Erythroblast (primary cell): ENCODE data around the gene KIAA1671.

Experiments used
- GATA1 ChIP-seq: IDR thresholded peaks from 2 replicates; pipeline ENCODE4 v1.6.1; 2011; ENCODE audit warnings: low read depth, mild to moderate bottlenecking, control low read depth, low read length, moderate library complexity
- POLR2A ChIP-seq: IDR thresholded peaks from 2 replicates; pipeline ENCODE4 v1.6.1; 2011; ENCODE audit warnings: mild to moderate bottlenecking, low read length

DNA sequence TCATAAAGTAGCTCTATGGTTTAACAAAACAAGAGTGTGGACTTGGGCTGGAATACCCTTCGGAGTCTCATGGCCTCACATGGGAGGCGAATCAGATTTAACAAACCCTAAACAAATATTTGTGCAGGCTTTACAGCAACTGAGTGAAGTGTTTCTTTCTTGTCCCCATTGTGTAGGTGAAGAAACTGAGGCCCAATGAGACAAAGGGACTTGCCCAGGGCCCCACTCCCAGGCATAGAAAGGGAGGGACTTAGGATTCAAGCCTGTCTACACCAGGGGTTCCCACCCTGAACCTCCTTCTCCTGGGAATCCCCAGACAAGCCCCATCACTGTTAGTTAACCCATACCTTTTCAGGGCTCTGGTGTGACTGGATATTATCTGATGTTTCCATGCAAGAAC, 192.0 kb downstream of the KIAA1671 start:
- TF ChIP-seq POLR2A: no peak
- no peak for TF ChIP-seq GATA1
